K562 (cell line): ENCODE measurements around the gene PDIA4. TPM values are rescaled to one million over a fixed set of nuclear protein-coding genes. Genes with fewer than 3 reads are reported as not detected.

Experiments
- DIDO1 ChIP-seq: fragments of 450-650 bp; IDR thresholded peaks from 2 replicates; pipeline ENCODE4 v1.6.1; 2016; ENCODE audit warnings: low read depth, missing biosample characterization, missing genetic modification characterization
- FIP1L1 ChIP-seq: fragments of 200-400 bp; formaldehyde crosslinking; IDR thresholded peaks from 2 replicates; pipeline ENCODE4 v1.6.1; 2018; ENCODE audit warnings: mild to moderate bottlenecking, low read depth, low read length; ENCODE audit not compliant: poor library complexity, severe bottlenecking
- MBD2 ChIP-seq: sonication (generic); IDR thresholded peaks from 2 replicates; pipeline ENCODE4 v1.6.1; 2016; ENCODE audit warnings: low read depth, borderline replicate concordance
- RBM39 ChIP-seq: fragments of 200-400 bp; formaldehyde crosslinking; optimal IDR thresholded peaks from 2 replicates; pipeline ENCODE3; 2018; ENCODE audit warnings: low read depth, low read length
- ZNF324 ChIP-seq: fragments of 250-450 bp; sonication (Bioruptor Pico); IDR thresholded peaks from 2 replicates; pipeline ENCODE4 v1.4.0; 2020; ENCODE audit warnings: mild to moderate bottlenecking
- ZNF668 ChIP-seq: fragments of 250-450 bp; sonication (Bioruptor Pico); IDR thresholded peaks from 2 replicates; pipeline ENCODE4 v1.8.0; 2022; ENCODE audit warnings: mild to moderate bottlenecking, inconsistent platforms
- ZNF696 ChIP-seq: fragments of 250-450 bp; sonication (Bioruptor Pico); conservative IDR thresholded peaks from 2 replicates; pipeline ENCODE4 v1.4.0; 2020; ENCODE audit warnings: mild to moderate bottlenecking, moderate library complexity
- polyA plus RNA-seq, 8 experiments: library from polyadenylated mRNA; depleted of rRNA in 4 of 8; stranded (reverse) in 5 of 8; unstranded in 3 of 8; fragments of >200 nt; fragmentation: Nextera tagmentation in 2 of 8; fragmentation: Illumina TruSeq in 1 of 8; extraction: Ambion mirVana in 2 of 8; extraction: Trizol in 1 of 8; gene quantifications; 2 replicates each; pipeline versions ENCODE4 v1.2.1 to v1.2.3, GENCODE V29; 2011 to 2014; ENCODE audit warnings: inconsistent platforms in 1 of 8, missing spikeins in 1 of 8
- total RNA-seq, 7 experiments: library from RNA; depleted of rRNA in 6 of 7; stranded (reverse); fragments of >200 nt in 6 of 7; fragmentation: Illumina TruSeq in 2 of 7; extraction: Trizol in 2 of 7; gene quantifications; 2 replicates each; pipeline versions ENCODE4 v1.2.1 to v1.2.3, GENCODE V29; 2011 to 2021; ENCODE audit warnings: low replicate concordance in 1 of 7
- TF ChIP-seq, protein P1 (sequence below): fragments of 450-650 bp; IDR thresholded peaks from 2 replicates; pipeline ENCODE4 v1.6.1; 2016; ENCODE audit warnings: antibody characterized with exemption
- TF ChIP-seq, protein P2 (sequence below): fragments of 250-450 bp; sonication (Bioruptor Pico); IDR thresholded peaks from 2 replicates; pipeline ENCODE4 v1.8.0; 2022; ENCODE audit warnings: inconsistent platforms
- TF ChIP-seq, protein P3 (sequence below): sonication (generic); formaldehyde crosslinking; IDR thresholded peaks from 2 replicates; pipeline ENCODE4 v1.8.0; 2022; ENCODE audit warnings: mild to moderate bottlenecking, missing genetic modification reagents
- TF ChIP-seq, protein P4 (sequence below): fragments of 150-350 bp; conservative IDR thresholded peaks from 2 replicates; pipeline ENCODE4 v1.6.1; 2014; ENCODE audit warnings: low read length

PDIA4 gene
- total and polyA plus RNA-seq, 9 of the 15 experiments (the other 6 are each of a cell fraction or from before 2014, with no cell fraction given), result 9.1 to 175 (median 146) TPM

DNA sequence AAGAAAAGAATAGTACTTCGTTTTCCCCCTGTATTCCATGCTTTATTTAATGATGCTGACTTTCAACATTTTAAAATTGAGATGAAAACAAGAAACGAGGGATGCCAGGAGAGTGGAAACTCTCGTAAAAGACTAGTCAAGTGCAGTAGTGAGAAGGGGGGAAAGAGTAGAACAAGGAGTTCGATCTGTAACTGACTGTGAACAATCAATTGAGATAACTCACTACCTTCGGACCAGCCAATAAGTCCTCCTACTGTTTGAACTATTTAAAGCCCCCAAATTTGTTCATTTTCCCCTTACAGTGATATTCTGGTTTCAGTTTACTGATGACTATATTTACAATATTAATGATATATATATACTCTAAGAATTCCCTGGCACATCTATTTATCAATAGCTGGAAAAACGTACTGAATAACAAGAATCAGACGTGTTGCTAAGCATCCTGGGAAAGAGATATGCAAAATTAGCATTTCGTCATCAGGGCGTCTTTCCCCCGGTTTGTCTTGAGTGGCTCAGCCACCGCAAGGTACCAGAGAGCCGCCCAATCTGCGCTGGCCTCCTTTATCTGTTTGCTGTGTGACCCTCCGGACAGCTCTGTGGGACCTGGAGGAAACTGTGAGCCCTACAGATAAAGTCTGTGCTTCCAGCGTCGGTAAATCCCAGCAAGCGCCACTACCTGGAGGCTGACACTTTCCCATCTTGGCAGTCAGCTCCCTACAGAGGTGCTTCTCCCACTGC is 41.1 kb downstream of the PDIA4 start (continued):
- TF ChIP-seq, protein P1, sequence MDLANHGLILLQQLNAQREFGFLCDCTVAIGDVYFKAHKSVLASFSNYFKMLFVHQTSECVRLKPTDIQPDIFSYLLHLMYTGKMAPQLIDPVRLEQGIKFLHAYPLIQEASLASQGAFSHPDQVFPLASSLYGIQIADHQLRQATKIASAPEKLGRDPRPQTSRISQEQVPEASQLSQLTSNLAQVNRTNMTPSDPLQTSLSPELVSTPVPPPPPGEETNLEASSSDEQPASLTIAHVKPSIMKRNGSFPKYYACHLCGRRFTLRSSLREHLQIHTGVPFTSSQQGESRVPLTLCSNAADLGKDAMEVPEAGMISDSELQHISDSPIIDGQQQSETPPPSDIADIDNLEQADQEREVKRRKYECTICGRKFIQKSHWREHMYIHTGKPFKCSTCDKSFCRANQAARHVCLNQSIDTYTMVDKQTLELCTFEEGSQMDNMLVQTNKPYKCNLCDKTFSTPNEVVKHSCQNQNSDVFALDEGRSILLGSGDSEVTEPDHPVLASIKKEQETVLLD, result peak; percentile 86
- TF ChIP-seq, protein P2, sequence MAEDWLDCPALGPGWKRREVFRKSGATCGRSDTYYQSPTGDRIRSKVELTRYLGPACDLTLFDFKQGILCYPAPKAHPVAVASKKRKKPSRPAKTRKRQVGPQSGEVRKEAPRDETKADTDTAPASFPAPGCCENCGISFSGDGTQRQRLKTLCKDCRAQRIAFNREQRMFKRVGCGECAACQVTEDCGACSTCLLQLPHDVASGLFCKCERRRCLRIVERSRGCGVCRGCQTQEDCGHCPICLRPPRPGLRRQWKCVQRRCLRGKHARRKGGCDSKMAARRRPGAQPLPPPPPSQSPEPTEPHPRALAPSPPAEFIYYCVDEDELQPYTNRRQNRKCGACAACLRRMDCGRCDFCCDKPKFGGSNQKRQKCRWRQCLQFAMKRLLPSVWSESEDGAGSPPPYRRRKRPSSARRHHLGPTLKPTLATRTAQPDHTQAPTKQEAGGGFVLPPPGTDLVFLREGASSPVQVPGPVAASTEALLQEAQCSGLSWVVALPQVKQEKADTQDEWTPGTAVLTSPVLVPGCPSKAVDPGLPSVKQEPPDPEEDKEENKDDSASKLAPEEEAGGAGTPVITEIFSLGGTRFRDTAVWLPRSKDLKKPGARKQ, result no peak
- no peak for TF ChIP-seq RBM39
- TF ChIP-seq, protein P3, sequence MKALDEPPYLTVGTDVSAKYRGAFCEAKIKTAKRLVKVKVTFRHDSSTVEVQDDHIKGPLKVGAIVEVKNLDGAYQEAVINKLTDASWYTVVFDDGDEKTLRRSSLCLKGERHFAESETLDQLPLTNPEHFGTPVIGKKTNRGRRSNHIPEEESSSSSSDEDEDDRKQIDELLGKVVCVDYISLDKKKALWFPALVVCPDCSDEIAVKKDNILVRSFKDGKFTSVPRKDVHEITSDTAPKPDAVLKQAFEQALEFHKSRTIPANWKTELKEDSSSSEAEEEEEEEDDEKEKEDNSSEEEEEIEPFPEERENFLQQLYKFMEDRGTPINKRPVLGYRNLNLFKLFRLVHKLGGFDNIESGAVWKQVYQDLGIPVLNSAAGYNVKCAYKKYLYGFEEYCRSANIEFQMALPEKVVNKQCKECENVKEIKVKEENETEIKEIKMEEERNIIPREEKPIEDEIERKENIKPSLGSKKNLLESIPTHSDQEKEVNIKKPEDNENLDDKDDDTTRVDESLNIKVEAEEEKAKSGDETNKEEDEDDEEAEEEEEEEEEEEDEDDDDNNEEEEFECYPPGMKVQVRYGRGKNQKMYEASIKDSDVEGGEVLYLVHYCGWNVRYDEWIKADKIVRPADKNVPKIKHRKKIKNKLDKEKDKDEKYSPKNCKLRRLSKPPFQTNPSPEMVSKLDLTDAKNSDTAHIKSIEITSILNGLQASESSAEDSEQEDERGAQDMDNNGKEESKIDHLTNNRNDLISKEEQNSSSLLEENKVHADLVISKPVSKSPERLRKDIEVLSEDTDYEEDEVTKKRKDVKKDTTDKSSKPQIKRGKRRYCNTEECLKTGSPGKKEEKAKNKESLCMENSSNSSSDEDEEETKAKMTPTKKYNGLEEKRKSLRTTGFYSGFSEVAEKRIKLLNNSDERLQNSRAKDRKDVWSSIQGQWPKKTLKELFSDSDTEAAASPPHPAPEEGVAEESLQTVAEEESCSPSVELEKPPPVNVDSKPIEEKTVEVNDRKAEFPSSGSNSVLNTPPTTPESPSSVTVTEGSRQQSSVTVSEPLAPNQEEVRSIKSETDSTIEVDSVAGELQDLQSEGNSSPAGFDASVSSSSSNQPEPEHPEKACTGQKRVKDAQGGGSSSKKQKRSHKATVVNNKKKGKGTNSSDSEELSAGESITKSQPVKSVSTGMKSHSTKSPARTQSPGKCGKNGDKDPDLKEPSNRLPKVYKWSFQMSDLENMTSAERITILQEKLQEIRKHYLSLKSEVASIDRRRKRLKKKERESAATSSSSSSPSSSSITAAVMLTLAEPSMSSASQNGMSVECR (CRISPR knock-in tag), result 0 out of 2 replicates have a peak, but pooled peaks have one; percentile 4
- 0 out of 2 replicates have a peak, but pooled peaks have one; percentile 8 for TF ChIP-seq ZNF668 (CRISPR knock-in tag)
- peak; percentile 20; the same call in 1 of the 2 replicates for TF ChIP-seq DIDO1 (tag)
- TF ChIP-seq MBD2, result 0 out of 2 replicates have a peak, but pooled peaks have one; percentile 55
- TF ChIP-seq ZNF324 (CRISPR knock-in tag), result no peak
- no peak for TF ChIP-seq FIP1L1
- TF ChIP-seq, protein P4, sequence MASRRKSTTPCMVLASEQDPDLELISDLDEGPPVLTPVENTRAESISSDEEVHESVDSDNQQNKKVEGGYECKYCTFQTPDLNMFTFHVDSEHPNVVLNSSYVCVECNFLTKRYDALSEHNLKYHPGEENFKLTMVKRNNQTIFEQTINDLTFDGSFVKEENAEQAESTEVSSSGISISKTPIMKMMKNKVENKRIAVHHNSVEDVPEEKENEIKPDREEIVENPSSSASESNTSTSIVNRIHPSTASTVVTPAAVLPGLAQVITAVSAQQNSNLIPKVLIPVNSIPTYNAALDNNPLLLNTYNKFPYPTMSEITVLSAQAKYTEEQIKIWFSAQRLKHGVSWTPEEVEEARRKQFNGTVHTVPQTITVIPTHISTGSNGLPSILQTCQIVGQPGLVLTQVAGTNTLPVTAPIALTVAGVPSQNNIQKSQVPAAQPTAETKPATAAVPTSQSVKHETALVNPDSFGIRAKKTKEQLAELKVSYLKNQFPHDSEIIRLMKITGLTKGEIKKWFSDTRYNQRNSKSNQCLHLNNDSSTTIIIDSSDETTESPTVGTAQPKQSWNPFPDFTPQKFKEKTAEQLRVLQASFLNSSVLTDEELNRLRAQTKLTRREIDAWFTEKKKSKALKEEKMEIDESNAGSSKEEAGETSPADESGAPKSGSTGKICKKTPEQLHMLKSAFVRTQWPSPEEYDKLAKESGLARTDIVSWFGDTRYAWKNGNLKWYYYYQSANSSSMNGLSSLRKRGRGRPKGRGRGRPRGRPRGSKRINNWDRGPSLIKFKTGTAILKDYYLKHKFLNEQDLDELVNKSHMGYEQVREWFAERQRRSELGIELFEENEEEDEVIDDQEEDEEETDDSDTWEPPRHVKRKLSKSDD, result no peak
- no peak for TF ChIP-seq ZNF696
